Spleen (tissue), 11 donors: ENCODE measurements around the gene SPI1. TPM values are rescaled to one million over a fixed set of nuclear protein-coding genes. Genes with fewer than 3 reads are reported as not detected.

ENCODE experiments used
- microRNA-seq, 3 donors: library from miRNA; unstranded; fragments of <30 nt; microRNA quantifications; one replicate each; pipeline versions ENCODE4 to v1.1.0, GENCODE V29; 2019 to 2020
- polyA plus RNA-seq, 3 donors: library from polyadenylated mRNA; stranded (reverse); fragments of 200-250 nt; gene quantifications; one replicate each; pipeline ENCODE4 v1.2.1, GENCODE V29; 2013
- small RNA-seq, 4 donors: library from RNA; depleted of rRNA; stranded (forward); fragments of <200 nt; gene quantifications; one replicate each; pipeline ENCODE3, GENCODE V24; 2016
- total RNA-seq, 7 donors: library from RNA; depleted of rRNA in 3 of 7; stranded (reverse); fragments of >200 nt in 3 of 7; fragmentation: NEBNext Ultra II Directional in 4 of 7; extraction: Animal tissue kit (Norgen Biotek cat#: 25700) in 4 of 7; gene quantifications; one replicate each; pipeline versions ENCODE4 v1.1.0 to v1.2.1, GENCODE V29; 2016 to 2021
- donor health status: healthy with polysubstance abuse.
- donor health status: DM: no; HTN: no; CAD: no; lungs with moderate emphysema.
- donor health status: DM: no; HTN: no; CAD: no.
- donor health status: Bipolar disorder and iron deficiency.
- donor health status: healthy.
- donor health status: DM: no; HTN: no; CAD: no.
- donor health status: DM: yes; HTN: yes; CAD: no.

SPI1 gene
- total and polyA plus RNA-seq, 10 donors: 84.2 to 366 (median 168) TPM

Small RNA genes within 50 kb of the gene (microRNA-seq; reads per million reads assigned to microRNA genes)
- 0 reads per million in 3 donors for gene MIR4487

Small RNA genes within 50 kb of the gene (small RNA-seq; reads per million reads assigned to genes)
- 0 reads per million in 4 donors for gene MIR4487

Other genes with a start within 250 kb of the SPI1 start
- 100 to 1,000 TPM in 4 of 7 donors, 10 to 100 TPM in 3; 83.3 to 216 (median 109) TPM for gene ARFGAP2, start 201.7 kb downstream of the SPI1 start, total RNA-seq
- gene ARFGAP2, start 201.7 kb downstream of the SPI1 start, polyA plus RNA-seq: 10 to 100 TPM; 46.7 to 79.9 (median 56.1) TPM
- gene PACSIN3, start 192.1 kb downstream of the SPI1 start, total RNA-seq: 10 to 100 TPM in 1 of 7 donors, 1 to 10 TPM in 6; 2.4 to 13.0 (median 4.4) TPM
- gene PACSIN3, start 192.1 kb downstream of the SPI1 start, polyA plus RNA-seq: 1 to 10 TPM; 1.2 to 3.5 (median 1.4) TPM
- gene DDB2, start 163.6 kb downstream of the SPI1 start, total RNA-seq: 10 to 100 TPM; 29.5 to 66.3 (median 42.5) TPM
- gene DDB2, start 163.6 kb downstream of the SPI1 start, polyA plus RNA-seq: 100 to 1,000 TPM in 1 of 3 donors, 10 to 100 TPM in 2; 49.4 to 173 (median 72.7) TPM
- 100 to 1,000 TPM in 2 of 7 donors, 10 to 100 TPM in 5; 43.9 to 113 (median 59.8) TPM for gene ACP2, start 129.7 kb downstream of the SPI1 start, total RNA-seq
- 10 to 100 TPM; 18.9 to 34.4 (median 19.9) TPM for gene ACP2, start 129.7 kb downstream of the SPI1 start, polyA plus RNA-seq
- 100 to 1,000 TPM in 5 of 7 donors, 10 to 100 TPM in 2; 59.1 to 129 (median 119) TPM for gene NR1H3, start 120.6 kb downstream of the SPI1 start, total RNA-seq
- gene NR1H3, start 120.6 kb downstream of the SPI1 start, polyA plus RNA-seq: 100 to 1,000 TPM; 136 to 227 (median 219) TPM
- gene MADD, start 108.4 kb downstream of the SPI1 start, total RNA-seq: 10 to 100 TPM; 53.6 to 82.4 (median 70.1) TPM
- gene MADD, start 108.4 kb downstream of the SPI1 start, polyA plus RNA-seq: 10 to 100 TPM; 15.7 to 35.0 (median 26.1) TPM
- 1 to 10 TPM in 5 of 7 donors, under 1 TPM in 2; 0.91 to 4.7 (median 1.5) TPM for gene MYBPC3, start 25.8 kb downstream of the SPI1 start, total RNA-seq
- 1 to 10 TPM in 2 of 3 donors, under 1 TPM in 1; 0.49 to 2.2 (median 1.4) TPM for gene MYBPC3, start 25.8 kb downstream of the SPI1 start, polyA plus RNA-seq
- gene SLC39A13, start 30.0 kb upstream of the SPI1 start, total RNA-seq: 10 to 100 TPM; 26.3 to 48.4 (median 43.2) TPM
- 10 to 100 TPM; 21.7 to 40.2 (median 26.0) TPM for gene SLC39A13, start 30.0 kb upstream of the SPI1 start, polyA plus RNA-seq
- 10 to 100 TPM; 59.7 to 80.8 (median 66.4) TPM for gene PSMC3, start 47.9 kb upstream of the SPI1 start, total RNA-seq
- 100 to 1,000 TPM in 1 of 3 donors, 10 to 100 TPM in 2; 64.3 to 105 (median 90.0) TPM for gene PSMC3, start 47.9 kb upstream of the SPI1 start, polyA plus RNA-seq
- 1 to 10 TPM in 3 of 7 donors, under 1 TPM in 2, not detected in 2; 0.42 to 1.6 (median 1.2) TPM for gene RAPSN, start 70.6 kb upstream of the SPI1 start, total RNA-seq
- gene RAPSN, start 70.6 kb upstream of the SPI1 start, polyA plus RNA-seq: 1 to 10 TPM in 1 of 3 donors, under 1 TPM in 2; 0.53 to 1.5 (median 0.74) TPM
- gene CELF1, start 174.6 kb upstream of the SPI1 start, total RNA-seq: 100 to 1,000 TPM; 107 to 171 (median 122) TPM
- gene CELF1, start 174.6 kb upstream of the SPI1 start, polyA plus RNA-seq: 10 to 100 TPM; 18.5 to 39.2 (median 30.9) TPM
- gene PTPMT1, start 187.1 kb upstream of the SPI1 start, total RNA-seq: 100 to 1,000 TPM in 1 of 7 donors, 10 to 100 TPM in 6; 26.1 to 101 (median 30.6) TPM
- 10 to 100 TPM; 40.9 to 55.2 (median 47.4) TPM for gene PTPMT1, start 187.1 kb upstream of the SPI1 start, polyA plus RNA-seq
- 10 to 100 TPM; 14.3 to 22.4 (median 19.4) TPM for gene KBTBD4, start 200.4 kb upstream of the SPI1 start, total RNA-seq
- gene KBTBD4, start 200.4 kb upstream of the SPI1 start, polyA plus RNA-seq: 10 to 100 TPM in 1 of 3 donors, 1 to 10 TPM in 2; 8.7 to 13.3 (median 9.7) TPM
- 10 to 100 TPM; 53.1 to 76.7 (median 68.5) TPM for gene NDUFS3, start 200.5 kb upstream of the SPI1 start, total RNA-seq
- gene NDUFS3, start 200.5 kb upstream of the SPI1 start, polyA plus RNA-seq: 100 to 1,000 TPM; 122 to 141 (median 137) TPM
- gene FAM180B, start 208.1 kb upstream of the SPI1 start, total RNA-seq: not detected
- under 1 TPM in 2 of 3 donors, not detected in 1; 0.07 to 0.22 TPM for gene FAM180B, start 208.1 kb upstream of the SPI1 start, polyA plus RNA-seq
- 1 to 10 TPM in 2 of 7 donors, under 1 TPM in 5; 0.41 to 2.5 (median 0.93) TPM for gene C1QTNF4, start 215.9 kb upstream of the SPI1 start, total RNA-seq
- 1 to 10 TPM; 1.6 to 1.9 (median 1.8) TPM for gene C1QTNF4, start 215.9 kb upstream of the SPI1 start, polyA plus RNA-seq